HepG2 (cell line): ENCODE data around the gene ALG3. TPM values are rescaled to one million over a fixed set of nuclear protein-coding genes. Genes with fewer than 3 reads are reported as not detected.

Experiments used
- ATAC-seq: fragments of 200-7000 bp; cut with Tn5 transposase; 3 replicates; pipeline ENCODE4 v1.9.1; 2020; ENCODE audit warnings: mild to moderate bottlenecking, moderate library complexity
- BruUV-seq: library from RNA; stranded (reverse); fragments of 400-500 nt; replicated peaks from 2 replicates; lab custom pipeline; 2021; lab: Mats Ljungman, UMichigan
- CTCF ChIA-PET: fragments of 300-600 bp; formaldehyde crosslinking; extraction: SDS; loops from one replicate; lab custom pipeline; 2021; ENCODE audit warnings: low total read pairs, inconsistent platforms, low intra/inter-chr PET ratio; lab: Yijun Ruan, JAX
- POLR2A ChIA-PET: fragments of 350-600 bp; sonication (Branson Sonifier 250); formaldehyde crosslinking; loops from one replicate; lab custom pipeline; 2020; ENCODE audit warnings: antibody characterized with exemption, inconsistent platforms; lab: Yijun Ruan, JAX
- DNase-seq: peaks from one replicate; pipeline ENCODE4 v3.0.0-alpha.2; 2015; ENCODE audit warnings: low spot score
- FAIRE-seq: peaks from 3 replicates; lab custom pipeline; 2011; peaks lifted over from hg19 to GRCh38; lab: Jason Lieb, UNC
- H2AFZ ChIP-seq: one replicate; pipeline ENCODE4 v1.6.1; 2011; ENCODE audit warnings: low read length, inconsistent platforms
- H3K27ac ChIP-seq: fragments of 300-600 bp; 3 replicates; pipeline ENCODE4 v1.8.0; 2011; ENCODE audit warnings: mixed run types, mild to moderate bottlenecking, mixed read lengths, low read length, inconsistent platforms; ENCODE audit not compliant: insufficient read depth; ENCODE audit errors: extremely low read length
- H3K27me3 ChIP-seq, 2 experiments: fragments of 200-600 bp in 1 of 2; 2 replicates in 1 of 2; 3 replicates in 1 of 2; pipeline versions ENCODE4 v1.6.0 to v1.8.0; 2011; ENCODE audit warnings: low read length in 2 of 2, mild to moderate bottlenecking in 2 of 2, moderate library complexity in 2 of 2, inconsistent platforms in 1 of 2; ENCODE audit not compliant: insufficient read depth in 2 of 2, control insufficient read depth in 1 of 2
- H3K36me3 ChIP-seq, 2 experiments: fragments of 200-600 bp in 1 of 2; replicated peaks in 1 of 2; 2 replicates in 1 of 2; 3 replicates in 1 of 2; pipeline versions ENCODE4 v1.5.1 to v1.8.0; 2011; ENCODE audit warnings: low read length in 2 of 2, inconsistent platforms in 1 of 2; ENCODE audit not compliant: insufficient read depth in 2 of 2, control insufficient read depth in 1 of 2
- H3K4me1 ChIP-seq: 2 replicates; pipeline ENCODE4 v1.5.1; 2012; ENCODE audit warnings: low read length, inconsistent platforms; ENCODE audit not compliant: insufficient read depth
- H3K4me2 ChIP-seq: 2 replicates; pipeline ENCODE4 v1.6.0; 2011; ENCODE audit warnings: low read depth, low read length, inconsistent platforms
- H3K4me3 ChIP-seq, 3 experiments: fragments of 200-600 bp in 1 of 3; sonication (generic), shearing (Covaris generic) in 1 of 3; replicated peaks in 1 of 3; 2 replicates each; pipeline ENCODE4 v1.5.1; 2011 to 2016; ENCODE audit warnings: low read length in 3 of 3, inconsistent platforms in 2 of 3, low read depth in 2 of 3, mild to moderate bottlenecking in 2 of 3, control low read depth in 1 of 3, mixed read lengths in 1 of 3; ENCODE audit not compliant: insufficient read depth in 1 of 3
- H3K79me2 ChIP-seq: one replicate; pipeline ENCODE4 v1.6.1; 2011; ENCODE audit warnings: low read length, inconsistent platforms; ENCODE audit not compliant: insufficient read depth
- H3K9ac ChIP-seq: 2 replicates; pipeline ENCODE4 v1.6.0; 2011; ENCODE audit warnings: mild to moderate bottlenecking, low read depth, low read length, inconsistent platforms; ENCODE audit not compliant: insufficient read depth
- H3K9me3 ChIP-seq: 2 replicates; pipeline ENCODE4 v1.5.1; 2012; ENCODE audit warnings: mild to moderate bottlenecking, low read length
- H4K20me1 ChIP-seq: 2 replicates; pipeline ENCODE4 v1.6.0; 2011; ENCODE audit warnings: inconsistent platforms, mild to moderate bottlenecking, low read length, moderate library complexity; ENCODE audit not compliant: insufficient read depth
- AGO2 ChIP-seq: fragments of 200-400 bp; formaldehyde crosslinking; optimal IDR thresholded peaks from 2 replicates; pipeline ENCODE3; 2017; ENCODE audit warnings: mild to moderate bottlenecking, low read depth, low read length, moderate library complexity
- GATAD2A ChIP-seq: IDR thresholded peaks from 2 replicates; pipeline ENCODE4 v1.6.1; 2016
- MBD4 ChIP-seq: IDR thresholded peaks from 2 replicates; pipeline ENCODE4 v1.6.1; 2012; ENCODE audit warnings: low read length, inconsistent platforms, borderline replicate concordance
- NONO ChIP-seq, 2 experiments: fragments of 450-650 bp in 1 of 2; sonication (generic) in 1 of 2; formaldehyde crosslinking in 1 of 2; IDR thresholded peaks in 1 of 2; conservative IDR thresholded peaks in 1 of 2; 2 replicates each; pipeline versions ENCODE4 v1.6.1 to v1.8.0; 2017 to 2022; ENCODE audit warnings: mild to moderate bottlenecking in 1 of 2, missing genetic modification reagents in 1 of 2, moderate library complexity in 1 of 2
- RAD51 ChIP-seq: fragments of 450-650 bp; IDR thresholded peaks from 2 replicates; pipeline ENCODE4 v1.6.1; 2016; ENCODE audit warnings: borderline replicate concordance
- ZC3H4 ChIP-seq: sonication (generic); formaldehyde crosslinking; IDR thresholded peaks from 2 replicates; pipeline ENCODE4 v1.4.0; 2020; ENCODE audit warnings: missing genetic modification reagents, borderline replicate concordance
- ZFYVE20 ChIP-seq: sonication (generic); formaldehyde crosslinking; IDR thresholded peaks from 2 replicates; pipeline ENCODE4 v1.8.0; 2023; ENCODE audit warnings: low read depth, mild to moderate bottlenecking, moderate library complexity, missing genetic modification reagents, borderline replicate concordance
- ZNF274 ChIP-seq: sonication (generic); formaldehyde crosslinking; IDR thresholded peaks from 2 replicates; pipeline ENCODE4 v1.5.1; 2020; ENCODE audit warnings: mild to moderate bottlenecking, missing genetic modification reagents
- ZNF510 ChIP-seq: sonication (generic); formaldehyde crosslinking; IDR thresholded peaks from 2 replicates; pipeline ENCODE4 v1.4.0; 2020; ENCODE audit warnings: low read depth, mild to moderate bottlenecking, missing genetic modification reagents
- ZSCAN21 ChIP-seq: sonication (generic); formaldehyde crosslinking; IDR thresholded peaks from 2 replicates; pipeline ENCODE4 v1.8.0; 2022; ENCODE audit warnings: mild to moderate bottlenecking, missing genetic modification reagents, moderate library complexity, borderline replicate concordance
- ZZZ3 ChIP-seq: sonication (generic); formaldehyde crosslinking; IDR thresholded peaks from 2 replicates; pipeline ENCODE4 v1.4.0; 2020; ENCODE audit warnings: missing genetic modification reagents, mild to moderate bottlenecking, borderline replicate concordance
- WGBS: methylation state at CpG from one replicate; pipeline ENCODE4 v1.1.6; 2017; ENCODE audit warnings: low lambda C conversion rate; 5-methylcytosine and 5-hydroxymethylcytosine counted together
- in situ Hi-C: cut with HindIII; loops from 2 replicates; pipeline ENCODE4 v1.10.0; 2017; ENCODE audit warnings: low pct_unique_long_range_greater_than_20kb; ENCODE audit not compliant: extremely low pct_ligation_motif_present
- intact Hi-C: fragments of 100-400 bp; cut with micrococcal nuclease; formaldehyde crosslinking; loops from one replicate; pipeline ENCODE4 v1.10.0; 2022; ENCODE audit not compliant: unreplicated experiment
- polyA plus RNA-seq, 8 experiments: library from polyadenylated mRNA; depleted of rRNA in 3 of 8; stranded (reverse) in 7 of 8; unstranded in 1 of 8; fragments of >200 nt; fragmentation: Illumina TruSeq in 4 of 8; extraction: Trizol in 4 of 8; gene quantifications; 2 replicates each; pipeline versions ENCODE4 v1.2.1 to v1.2.3, GENCODE V29; 2011 to 2016; ENCODE audit warnings: low read depth in 4 of 8, missing spikeins in 1 of 8, mixed read lengths in 1 of 8; ENCODE audit not compliant: insufficient read depth in 1 of 8
- total RNA-seq, 5 experiments: library from RNA; depleted of rRNA; stranded (reverse); fragments of >200 nt; fragmentation: Illumina TruSeq; extraction: Trizol; gene quantifications; 2 replicates each; pipeline ENCODE4 v1.2.3, GENCODE V29; 2016; ENCODE audit warnings: low read depth in 1 of 5
- TF ChIP-seq, protein P1 (sequence below): sonication (generic); formaldehyde crosslinking; IDR thresholded peaks from 2 replicates; pipeline ENCODE4 v1.4.0; 2020; ENCODE audit warnings: missing genetic modification reagents
- TF ChIP-seq, protein P2 (sequence below): sonication (generic); formaldehyde crosslinking; IDR thresholded peaks from 2 replicates; pipeline ENCODE4 v1.9.0; 2022; ENCODE audit warnings: low read depth, missing genetic modification reagents
- TF ChIP-seq, protein P3 (sequence below), 2 experiments: IDR thresholded peaks; 2 replicates each; pipeline ENCODE4 v1.6.1; 2011 to 2012; ENCODE audit warnings: low read length in 2 of 2, borderline replicate concordance in 1 of 2, low read depth in 1 of 2, mild to moderate bottlenecking in 1 of 2, moderate library complexity in 1 of 2

ALG3 gene
- total and polyA plus RNA-seq, 2 of the 13 experiments (the other 11 are each of a cell fraction or from before 2014, with no cell fraction given) = 46.6 to 57.1 TPM

DNA sequence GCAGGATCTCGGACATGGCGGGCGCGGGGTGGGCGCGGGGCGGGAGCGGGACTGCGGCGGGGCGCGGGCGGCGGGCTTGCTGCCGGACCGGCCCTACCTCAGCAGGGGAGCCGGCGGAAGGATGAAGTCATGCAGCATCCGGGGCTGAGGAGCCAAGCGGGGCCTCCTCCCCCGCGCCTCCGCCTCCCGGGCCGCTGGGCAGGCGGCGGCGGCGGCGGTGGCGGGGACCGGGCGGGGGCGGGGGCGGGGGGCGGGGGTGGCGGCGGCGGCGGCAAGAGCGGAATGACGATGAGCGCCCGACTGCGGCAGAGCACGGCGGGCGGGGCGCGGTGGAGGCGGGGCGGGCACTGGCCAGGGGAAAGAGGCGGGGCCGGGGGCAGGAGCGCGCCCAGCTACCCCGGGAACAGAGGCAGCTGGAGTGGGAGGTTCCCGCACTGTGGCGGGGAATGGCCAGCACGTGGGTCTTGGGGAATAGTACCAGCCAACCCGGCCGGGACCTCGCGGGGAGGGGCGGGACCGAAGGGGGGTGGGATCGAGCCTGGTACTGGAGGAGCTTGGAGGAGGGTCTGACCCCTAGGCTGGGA, 12.6 kb upstream of the ALG3 start, which contains the start of gene CAMK2N2 (continued):
- TF ChIP-seq, protein P1, sequence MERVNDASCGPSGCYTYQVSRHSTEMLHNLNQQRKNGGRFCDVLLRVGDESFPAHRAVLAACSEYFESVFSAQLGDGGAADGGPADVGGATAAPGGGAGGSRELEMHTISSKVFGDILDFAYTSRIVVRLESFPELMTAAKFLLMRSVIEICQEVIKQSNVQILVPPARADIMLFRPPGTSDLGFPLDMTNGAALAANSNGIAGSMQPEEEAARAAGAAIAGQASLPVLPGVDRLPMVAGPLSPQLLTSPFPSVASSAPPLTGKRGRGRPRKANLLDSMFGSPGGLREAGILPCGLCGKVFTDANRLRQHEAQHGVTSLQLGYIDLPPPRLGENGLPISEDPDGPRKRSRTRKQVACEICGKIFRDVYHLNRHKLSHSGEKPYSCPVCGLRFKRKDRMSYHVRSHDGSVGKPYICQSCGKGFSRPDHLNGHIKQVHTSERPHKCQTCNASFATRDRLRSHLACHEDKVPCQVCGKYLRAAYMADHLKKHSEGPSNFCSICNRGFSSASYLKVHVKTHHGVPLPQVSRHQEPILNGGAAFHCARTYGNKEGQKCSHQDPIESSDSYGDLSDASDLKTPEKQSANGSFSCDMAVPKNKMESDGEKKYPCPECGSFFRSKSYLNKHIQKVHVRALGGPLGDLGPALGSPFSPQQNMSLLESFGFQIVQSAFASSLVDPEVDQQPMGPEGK (CRISPR knock-in tag) = peak; percentile 48
- no peak for TF ChIP-seq ZC3H4 (CRISPR knock-in tag)
- no peak for TF ChIP-seq ZFYVE20 (CRISPR knock-in tag)
- TF ChIP-seq ZNF510 = no peak
- TF ChIP-seq, protein P2, sequence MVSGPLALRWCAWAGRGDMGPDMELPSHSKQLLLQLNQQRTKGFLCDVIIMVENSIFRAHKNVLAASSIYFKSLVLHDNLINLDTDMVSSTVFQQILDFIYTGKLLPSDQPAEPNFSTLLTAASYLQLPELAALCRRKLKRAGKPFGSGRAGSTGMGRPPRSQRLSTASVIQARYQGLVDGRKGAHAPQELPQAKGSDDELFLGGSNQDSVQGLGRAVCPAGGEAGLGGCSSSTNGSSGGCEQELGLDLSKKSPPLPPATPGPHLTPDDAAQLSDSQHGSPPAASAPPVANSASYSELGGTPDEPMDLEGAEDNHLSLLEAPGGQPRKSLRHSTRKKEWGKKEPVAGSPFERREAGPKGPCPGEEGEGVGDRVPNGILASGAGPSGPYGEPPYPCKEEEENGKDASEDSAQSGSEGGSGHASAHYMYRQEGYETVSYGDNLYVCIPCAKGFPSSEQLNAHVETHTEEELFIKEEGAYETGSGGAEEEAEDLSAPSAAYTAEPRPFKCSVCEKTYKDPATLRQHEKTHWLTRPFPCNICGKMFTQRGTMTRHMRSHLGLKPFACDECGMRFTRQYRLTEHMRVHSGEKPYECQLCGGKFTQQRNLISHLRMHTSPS (CRISPR knock-in tag) = no peak

DNA sequence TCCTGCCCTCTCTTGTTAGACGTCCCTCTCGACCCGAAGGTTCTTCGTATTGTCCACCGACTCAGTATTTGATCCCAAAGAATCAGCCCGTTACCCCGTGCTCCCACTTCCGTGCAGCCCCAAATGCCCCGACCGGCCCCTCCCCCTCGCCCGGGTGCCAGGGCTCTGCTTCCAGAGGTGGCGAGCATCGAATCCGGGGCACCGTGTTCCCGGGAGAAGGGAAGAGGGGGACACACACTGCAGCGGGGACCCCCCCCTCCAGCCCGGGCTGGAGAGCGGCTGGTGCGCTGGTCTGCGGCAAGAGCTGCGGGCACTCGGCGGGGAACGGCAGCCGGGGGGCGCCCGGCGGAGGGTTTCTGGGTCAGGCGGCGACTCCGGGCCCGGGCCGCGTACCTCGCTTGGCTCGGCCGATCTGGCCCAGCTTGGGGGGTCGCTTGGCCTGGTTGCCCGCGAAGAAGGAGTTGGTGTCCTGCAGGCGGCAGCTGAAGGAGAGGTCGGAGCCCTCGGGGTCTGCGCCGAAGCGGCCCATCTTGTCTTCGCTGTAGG, 12.0 kb upstream of the ALG3 start:
- H3K27me3 ChIP-seq = peaks cover 3 to 27% of the 10 kb centered on the region in 2 experiments
- no peak overlapping the region for H3K9ac ChIP-seq
- CTCF ChIA-PET = no interaction called here
- H3K4me1 ChIP-seq = peaks cover 24% of the 10 kb centered on the region
- POLR2A ChIA-PET = interaction anchor here (1.6 kb wide), 1 partner anchor 11 kb away, joined by 8 read pairs; no protein-coding TSS in a partner anchor
- no peak overlapping the region for H2AFZ ChIP-seq
- H3K9me3 ChIP-seq = no peaks in the 10 kb centered on the region
- H3K4me3 ChIP-seq = peak overlapping the region; percentile 61 to 73 (median 62)
- ATAC-seq (peak; percentile 18), FAIRE-seq (no peak), DNase-seq (no peak)
- intact Hi-C loops = loop anchor here (1.0 kb wide), 1 partner anchor 25 kb away; no protein-coding TSS in a partner anchor
- in situ Hi-C loops = no loop called here
- peaks cover 12% of the 10 kb centered on the region; the same call in 1 of the 2 replicates for H4K20me1 ChIP-seq
- no TSS peak for BruUV-seq
- H3K79me2 ChIP-seq = no peaks in the 10 kb centered on the region
- H3K36me3 ChIP-seq = 0 out of 5 replicates have a peak, but pooled peaks cover 0 to 1% of the 10 kb centered on the region in 2 experiments
- H3K4me2 ChIP-seq = peak overlapping the region; percentile 84
- H3K27ac ChIP-seq = no peak overlapping the region
- 0% methylated on average over 11 of the region's 49 CpGs for WGBS
- TF ChIP-seq ZSCAN21 (CRISPR knock-in tag) = no peak
- TF ChIP-seq, protein P3, sequence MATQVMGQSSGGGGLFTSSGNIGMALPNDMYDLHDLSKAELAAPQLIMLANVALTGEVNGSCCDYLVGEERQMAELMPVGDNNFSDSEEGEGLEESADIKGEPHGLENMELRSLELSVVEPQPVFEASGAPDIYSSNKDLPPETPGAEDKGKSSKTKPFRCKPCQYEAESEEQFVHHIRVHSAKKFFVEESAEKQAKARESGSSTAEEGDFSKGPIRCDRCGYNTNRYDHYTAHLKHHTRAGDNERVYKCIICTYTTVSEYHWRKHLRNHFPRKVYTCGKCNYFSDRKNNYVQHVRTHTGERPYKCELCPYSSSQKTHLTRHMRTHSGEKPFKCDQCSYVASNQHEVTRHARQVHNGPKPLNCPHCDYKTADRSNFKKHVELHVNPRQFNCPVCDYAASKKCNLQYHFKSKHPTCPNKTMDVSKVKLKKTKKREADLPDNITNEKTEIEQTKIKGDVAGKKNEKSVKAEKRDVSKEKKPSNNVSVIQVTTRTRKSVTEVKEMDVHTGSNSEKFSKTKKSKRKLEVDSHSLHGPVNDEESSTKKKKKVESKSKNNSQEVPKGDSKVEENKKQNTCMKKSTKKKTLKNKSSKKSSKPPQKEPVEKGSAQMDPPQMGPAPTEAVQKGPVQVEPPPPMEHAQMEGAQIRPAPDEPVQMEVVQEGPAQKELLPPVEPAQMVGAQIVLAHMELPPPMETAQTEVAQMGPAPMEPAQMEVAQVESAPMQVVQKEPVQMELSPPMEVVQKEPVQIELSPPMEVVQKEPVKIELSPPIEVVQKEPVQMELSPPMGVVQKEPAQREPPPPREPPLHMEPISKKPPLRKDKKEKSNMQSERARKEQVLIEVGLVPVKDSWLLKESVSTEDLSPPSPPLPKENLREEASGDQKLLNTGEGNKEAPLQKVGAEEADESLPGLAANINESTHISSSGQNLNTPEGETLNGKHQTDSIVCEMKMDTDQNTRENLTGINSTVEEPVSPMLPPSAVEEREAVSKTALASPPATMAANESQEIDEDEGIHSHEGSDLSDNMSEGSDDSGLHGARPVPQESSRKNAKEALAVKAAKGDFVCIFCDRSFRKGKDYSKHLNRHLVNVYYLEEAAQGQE (IDR thresholded peaks at IDR 0.05; ENCODE audit: borderline replicate concordance in 1 of 2, low read depth in 1 of 2, low read length in 2 of 2) = 0 out of 4 replicates have a peak, but pooled peaks of 1 of the 2 experiments have one; percentile 20
- no peak for TF ChIP-seq NONO (IDR thresholded peaks at IDR 0.05)
- TF ChIP-seq NONO (CRISPR knock-in tag; conservative IDR thresholded peaks at IDR 0.05) = no peak
- TF ChIP-seq GATAD2A (CRISPR knock-in tag) = no peak
- TF ChIP-seq MBD4 = no peak
- TF ChIP-seq RAD51 = no peak
- no peak for TF ChIP-seq ZZZ3 (CRISPR knock-in tag)
- TF ChIP-seq ZNF274 = 0 out of 2 replicates have a peak, but pooled peaks have one; percentile 65
- TF ChIP-seq AGO2 = peak; percentile 1
